Osteoblast (primary cell): Measurements from ENCODE around the gene ENDOV. TPM values are rescaled to one million over a fixed set of nuclear protein-coding genes. Genes with fewer than 3 reads are reported as not detected.

ENCODE experiments used
- DNase-seq: peaks from one replicate; pipeline ENCODE4 v3.0.0; 2011; ENCODE audit warnings: low spot score, mixed read lengths; ENCODE audit not compliant: insufficient read length; ENCODE audit errors: missing footprints
- H2AFZ ChIP-seq: 2 replicates; pipeline ENCODE4 v1.6.0; 2011; ENCODE audit warnings: mild to moderate bottlenecking, low read length
- H3K27ac ChIP-seq: 2 replicates; pipeline ENCODE4 v1.5.1; 2011; ENCODE audit warnings: mild to moderate bottlenecking, low read depth, low read length, moderate library complexity
- H3K27me3 ChIP-seq: 2 replicates; pipeline ENCODE4 v1.6.0; 2012; ENCODE audit warnings: mild to moderate bottlenecking, control low read depth, inconsistent platforms, low read length, moderate library complexity; ENCODE audit not compliant: insufficient read depth
- H3K36me3 ChIP-seq: 2 replicates; pipeline ENCODE4 v1.5.1; 2011; ENCODE audit warnings: mild to moderate bottlenecking, low read length, control low read depth, moderate library complexity; ENCODE audit not compliant: insufficient read depth
- H3K4me1 ChIP-seq: 2 replicates; pipeline ENCODE4 v1.5.1; 2011; ENCODE audit warnings: mild to moderate bottlenecking, low read length, control low read depth, moderate library complexity; ENCODE audit not compliant: insufficient read depth
- H3K4me2 ChIP-seq: 2 replicates; pipeline ENCODE4 v1.6.0; 2011; ENCODE audit warnings: mild to moderate bottlenecking, low read length; ENCODE audit not compliant: insufficient read depth
- H3K4me3 ChIP-seq: fragments of 200-600 bp; sonication (generic); 3 replicates; pipeline ENCODE4 v1.5.1; 2012; ENCODE audit warnings: mild to moderate bottlenecking, low read length, inconsistent platforms; ENCODE audit not compliant: insufficient read depth
- H3K79me2 ChIP-seq: 2 replicates; pipeline ENCODE4 v1.6.0; 2012; ENCODE audit warnings: mild to moderate bottlenecking, low read length, control low read depth, inconsistent platforms; ENCODE audit not compliant: insufficient read depth
- H3K9me3 ChIP-seq: 2 replicates; pipeline ENCODE4 v1.5.1; 2011; ENCODE audit warnings: low read depth, low read length, control low read depth
- H4K20me1 ChIP-seq: 2 replicates; pipeline ENCODE4 v1.6.0; 2012; ENCODE audit warnings: mild to moderate bottlenecking, low read length, control low read depth; ENCODE audit not compliant: insufficient read depth
- CTCF ChIP-seq: IDR thresholded peaks from 2 replicates; pipeline ENCODE4 v1.5.1; 2011; ENCODE audit warnings: mild to moderate bottlenecking, low read depth, low read length, moderate library complexity; ENCODE audit errors: extremely low read depth
- total RNA-seq: library from RNA; depleted of rRNA; stranded (reverse); fragments of >200 nt; gene quantifications from 2 replicates; pipeline ENCODE4 v1.2.3, GENCODE V29; 2012

The ENDOV gene
- total RNA-seq, 1 donor = 19.5 TPM

- TF ChIP-seq CTCF = no peak
- Histone ChIP-seq H2AFZ (no peak overlapping the region), H3K27me3 (no peaks in the 10 kb centered on the region), H4K20me1 (peaks cover under 1% of the 10 kb centered on the region), H3K36me3 (no peaks in the 10 kb centered on the region), H3K27ac (no peak overlapping the region), H3K79me2 (no peaks in the 10 kb centered on the region), H3K4me2 (no peak overlapping the region), H3K9me3 (no peaks in the 10 kb centered on the region), H3K4me3 (no peak overlapping the region), H3K4me1 (no peaks in the 10 kb centered on the region)
- no peak for DNase-seq
Measured at GRCh38 chr17:80432350-80432955, 17.5 kb downstream of the ENDOV start.

GRCh38 chr17:80432961-80433550, 18.1 kb downstream of the ENDOV start:
- no peak for TF ChIP-seq CTCF
- Histone ChIP-seq H4K20me1 (no peaks in the 10 kb centered on the region), H3K4me2 (no peak overlapping the region), H3K9me3 (no peaks in the 10 kb centered on the region), H3K36me3 (no peaks in the 10 kb centered on the region), H2AFZ (no peak overlapping the region), H3K79me2 (no peaks in the 10 kb centered on the region), H3K4me1 (no peaks in the 10 kb centered on the region), H3K27me3 (no peaks in the 10 kb centered on the region), H3K27ac (no peak overlapping the region), H3K4me3 (no peak overlapping the region)
- DNase-seq = no peak

- no peak for TF ChIP-seq CTCF
- DNase-seq = no peak
- no peaks in the 10 kb centered on the region for H3K9me3 ChIP-seq
- no peaks in the 10 kb centered on the region for H3K36me3 ChIP-seq
- no peak overlapping the region for H3K27ac ChIP-seq
- no peaks in the 10 kb centered on the region for H3K79me2 ChIP-seq
- H3K4me1 ChIP-seq = no peaks in the 10 kb centered on the region
- no peaks in the 10 kb centered on the region for H3K27me3 ChIP-seq
- H4K20me1 ChIP-seq = no peaks in the 10 kb centered on the region
- H3K4me3 ChIP-seq = no peak overlapping the region
- no peak overlapping the region for H3K4me2 ChIP-seq
- H2AFZ ChIP-seq = no peak overlapping the region
Measured at GRCh38 chr17:80433916-80434666, 19.1 kb downstream of the ENDOV start.

GRCh38 chr17:80437532-80437931, 22.6 kb downstream of the ENDOV start:
- DNase-seq = no peak

More at GRCh38 chr17:80437532-80437931, 22.6 kb downstream of the ENDOV start:
- no peaks in the 10 kb centered on the region for H3K79me2 ChIP-seq
- H3K9me3 ChIP-seq = no peaks in the 10 kb centered on the region
- no peak for TF ChIP-seq CTCF
- H3K4me2 ChIP-seq = no peak overlapping the region
- H3K4me3 ChIP-seq = no peak overlapping the region
- no peak overlapping the region for H2AFZ ChIP-seq
- peaks cover 5% of the 10 kb centered on the region for H4K20me1 ChIP-seq
- no peak overlapping the region for H3K27ac ChIP-seq
- H3K27me3 ChIP-seq = peaks cover 3% of the 10 kb centered on the region
- no peaks in the 10 kb centered on the region for H3K4me1 ChIP-seq
- no peaks in the 10 kb centered on the region for H3K36me3 ChIP-seq
